ENCODE data around the gene MAPKBP1. TPM values are rescaled to one million over a fixed set of nuclear protein-coding genes. Genes with fewer than 3 reads are reported as not detected.

Gene MAPKBP1
- total RNA-seq, 2 experiments from 2014 or later: 17.3 to 18.6 TPM

DNA sequence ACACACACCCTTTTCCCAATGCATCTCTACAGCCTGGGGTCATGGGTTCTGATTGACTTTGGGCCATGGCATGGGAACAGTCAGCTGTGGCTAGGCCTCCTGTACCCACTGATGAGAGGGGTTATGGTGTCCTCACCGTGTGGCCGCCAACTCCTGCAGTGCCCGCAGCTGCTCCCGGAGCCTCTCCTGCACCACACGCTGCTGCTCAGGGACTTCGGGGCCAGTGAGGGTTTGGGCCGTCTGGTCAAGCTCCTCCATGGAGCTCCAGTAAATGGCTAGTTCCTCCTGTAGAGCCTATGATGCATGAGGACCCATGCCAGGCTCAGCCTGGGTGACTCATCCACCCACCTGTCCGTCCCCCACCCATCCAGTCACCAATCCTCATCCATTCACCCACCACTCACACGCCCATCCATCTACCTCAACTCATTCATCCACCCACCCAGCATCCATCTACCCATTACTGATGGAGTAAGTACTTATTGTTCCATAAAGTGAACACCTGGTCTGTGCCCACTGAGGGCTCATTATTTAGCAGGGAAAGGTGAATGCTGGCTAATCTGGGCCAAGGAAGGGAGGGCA is 98.0 kb downstream of the MAPKBP1 start:
- POLR2A ChIA-PET: no interaction called here
- CTCF ChIA-PET: no interaction called here

- POLR2A ChIA-PET: no interaction called here
- CTCF ChIA-PET: no interaction called here
These were observed 99.4 kb downstream of the MAPKBP1 start for GRCh38 chr15:41873711-41874110.

- CTCF ChIA-PET: no interaction called here
- POLR2A ChIA-PET: no interaction called here
These were observed 100.5 kb downstream of the MAPKBP1 start for GRCh38 chr15:41874736-41875135.

DNA sequence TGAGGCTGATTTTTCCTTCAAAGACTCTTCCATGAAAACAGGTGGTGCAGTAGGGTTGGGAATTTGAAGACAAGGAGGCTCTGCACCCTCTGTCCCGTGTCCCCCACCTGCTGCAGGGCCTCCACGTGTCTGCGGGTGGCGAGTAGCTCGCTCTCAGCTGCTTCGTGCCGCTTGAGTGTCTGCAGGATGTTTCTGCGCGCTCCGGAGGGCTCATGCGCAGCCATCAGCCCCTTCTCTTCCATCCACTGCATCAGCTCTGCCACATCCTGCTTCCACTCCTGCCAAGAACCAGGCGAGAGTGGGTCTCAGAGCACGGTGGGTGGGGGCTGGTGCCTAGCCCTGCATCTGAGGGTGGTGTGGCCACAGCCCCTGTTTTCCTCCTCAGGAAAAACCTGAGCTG is 101.7 kb downstream of the MAPKBP1 start:
- POLR2A ChIA-PET: no interaction called here
- CTCF ChIA-PET: no interaction called here

GRCh38 chr15:41876689-41877088 is 102.4 kb downstream of the MAPKBP1 start:
- ChIA-PET CTCF (no interaction called here), POLR2A (no interaction called here)

Other genes with a start within 250 kb of the MAPKBP1 start
- gene RPAP1, start 230.2 kb upstream of the MAPKBP1 start, total RNA-seq: 10 to 100 TPM; 64.1 to 68.5 TPM
- 1 to 10 TPM; 1.8 to 2.2 TPM for gene TYRO3, start 215.3 kb upstream of the MAPKBP1 start, total RNA-seq
- gene MGA, start 114.1 kb upstream of the MAPKBP1 start, total RNA-seq: 10 to 100 TPM; 37.9 to 38.2 TPM
- gene JMJD7, start 53.6 kb downstream of the MAPKBP1 start, total RNA-seq: 10 to 100 TPM; 16.2 to 16.3 TPM
- 1 to 10 TPM; 4.1 to 4.5 TPM for gene PLA2G4B, start 64.4 kb downstream of the MAPKBP1 start, total RNA-seq
- gene SPTBN5, start 119.6 kb downstream of the MAPKBP1 start, total RNA-seq: under 1 TPM; 0.21 to 0.23 TPM
- gene EHD4, start 198.1 kb downstream of the MAPKBP1 start, total RNA-seq: 10 to 100 TPM; 25.8 TPM
- gene PLA2G4E, start 246.6 kb downstream of the MAPKBP1 start, total RNA-seq: not detected